GM10266 (cell line): ENCODE data around the gene PDLIM7.
"Not testable (repeated sequence)": the region's sequence is repeated elsewhere in the genome, so short reads cannot be mapped to it uniquely, and the experiment has no call there.

ENCODE experiments used
- DNase-seq: peaks from one replicate; pipeline ENCODE4 v3.0.0; 2012; ENCODE audit errors: extremely low spot score
- CTCF ChIP-seq: IDR thresholded peaks from 2 replicates; pipeline ENCODE4 v1.5.1; 2012; ENCODE audit warnings: mild to moderate bottlenecking, low read depth; ENCODE audit not compliant: control insufficient read depth, insufficient read depth; ENCODE audit errors: missing control alignments

The PDLIM7 gene

GRCh38 chr5:177487975-177488374, 9.4 kb downstream of the PDLIM7 start:
- TF ChIP-seq CTCF: peak; percentile 34
- no peak for DNase-seq

GRCh38 chr5:177487144-177487543, 10.3 kb downstream of the PDLIM7 start:
- no peak for TF ChIP-seq CTCF
- DNase-seq: no peak

- DNase-seq: no peak
- TF ChIP-seq CTCF: no peak
These were observed 11.1 kb downstream of the PDLIM7 start for GRCh38 chr5:177486256-177486655.

- not testable (repeated sequence) for DNase-seq
These were observed 11.7 kb downstream of the PDLIM7 start for GRCh38 chr5:177485753-177486152.

GRCh38 chr5:177484902-177485549, 12.4 kb downstream of the PDLIM7 start:
- no peak for TF ChIP-seq CTCF
- no peak for DNase-seq

GRCh38 chr5:177483994-177484901, 13.2 kb downstream of the PDLIM7 start:
- TF ChIP-seq CTCF: no peak
- no peak for DNase-seq

GRCh38 chr5:177483042-177483441, 14.4 kb downstream of the PDLIM7 start:
- TF ChIP-seq CTCF: no peak
- no peak for DNase-seq
